Measurements from ENCODE around the gene LAMA2.

Gene LAMA2

DNA sequence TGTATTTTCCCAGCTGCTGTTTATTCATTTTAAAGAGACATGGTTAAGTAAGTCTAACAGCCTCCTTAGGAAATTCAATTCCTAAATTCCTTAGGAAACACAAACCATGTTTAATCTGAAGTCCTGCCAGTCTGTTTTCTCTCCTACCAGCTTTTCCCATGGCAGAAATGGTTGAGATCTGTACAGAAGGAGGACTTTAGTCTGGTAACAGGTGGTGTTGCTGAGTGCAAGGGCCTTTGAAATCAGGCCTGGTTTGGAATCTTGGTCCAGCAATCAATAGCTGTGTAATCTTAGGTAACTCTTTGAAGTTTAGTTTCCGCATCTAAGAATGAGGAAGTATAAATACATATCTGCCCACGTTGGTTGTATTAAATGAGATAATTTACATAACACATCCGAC, 232.5 kb downstream of the LAMA2 start:
- no peak for TF ChIP-seq POLR2A (IDR thresholded peaks at IDR 0.05; ENCODE audit: extremely low read depth, insufficient read length)
- TF ChIP-seq MYC (IDR thresholded peaks at IDR 0.05; ENCODE audit: low read depth, low read length): no peak
- TF ChIP-seq, protein P1, sequence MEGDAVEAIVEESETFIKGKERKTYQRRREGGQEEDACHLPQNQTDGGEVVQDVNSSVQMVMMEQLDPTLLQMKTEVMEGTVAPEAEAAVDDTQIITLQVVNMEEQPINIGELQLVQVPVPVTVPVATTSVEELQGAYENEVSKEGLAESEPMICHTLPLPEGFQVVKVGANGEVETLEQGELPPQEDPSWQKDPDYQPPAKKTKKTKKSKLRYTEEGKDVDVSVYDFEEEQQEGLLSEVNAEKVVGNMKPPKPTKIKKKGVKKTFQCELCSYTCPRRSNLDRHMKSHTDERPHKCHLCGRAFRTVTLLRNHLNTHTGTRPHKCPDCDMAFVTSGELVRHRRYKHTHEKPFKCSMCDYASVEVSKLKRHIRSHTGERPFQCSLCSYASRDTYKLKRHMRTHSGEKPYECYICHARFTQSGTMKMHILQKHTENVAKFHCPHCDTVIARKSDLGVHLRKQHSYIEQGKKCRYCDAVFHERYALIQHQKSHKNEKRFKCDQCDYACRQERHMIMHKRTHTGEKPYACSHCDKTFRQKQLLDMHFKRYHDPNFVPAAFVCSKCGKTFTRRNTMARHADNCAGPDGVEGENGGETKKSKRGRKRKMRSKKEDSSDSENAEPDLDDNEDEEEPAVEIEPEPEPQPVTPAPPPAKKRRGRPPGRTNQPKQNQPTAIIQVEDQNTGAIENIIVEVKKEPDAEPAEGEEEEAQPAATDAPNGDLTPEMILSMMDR (IDR thresholded peaks at IDR 0.05; ENCODE audit: low read depth, low read length): no peak
- TF ChIP-seq, protein P2, sequence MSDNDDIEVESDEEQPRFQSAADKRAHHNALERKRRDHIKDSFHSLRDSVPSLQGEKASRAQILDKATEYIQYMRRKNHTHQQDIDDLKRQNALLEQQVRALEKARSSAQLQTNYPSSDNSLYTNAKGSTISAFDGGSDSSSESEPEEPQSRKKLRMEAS (IDR thresholded peaks at IDR 0.05; ENCODE audit: low read depth, low read length): no peak
- H3K4me3 ChIP-seq (ENCODE audit: low read depth, low read length): no peak overlapping the region
- DNase-seq (ENCODE audit: low read depth): no peak

DNA sequence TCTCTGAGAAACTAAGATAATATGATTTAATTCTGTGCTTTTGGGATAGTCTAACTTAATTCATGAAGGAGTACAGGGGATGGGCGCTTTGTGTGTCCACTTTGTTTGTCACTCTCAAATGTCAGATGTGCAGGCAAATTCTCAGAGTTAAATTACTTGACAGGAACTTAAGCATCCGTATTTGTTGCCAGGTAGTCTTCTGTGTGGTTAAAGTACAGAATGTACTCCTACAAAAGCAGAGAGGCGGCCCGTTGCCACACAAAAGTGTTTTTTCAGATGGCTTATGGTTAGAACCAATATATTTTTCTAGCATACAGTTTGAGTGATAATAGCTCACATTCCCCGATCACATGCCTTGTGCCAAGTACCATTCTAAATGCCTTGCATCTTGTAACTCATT, 234.4 kb downstream of the LAMA2 start:
- TF ChIP-seq MYC (IDR thresholded peaks at IDR 0.05; ENCODE audit: low read depth, low read length) (no peak), POLR2A (IDR thresholded peaks at IDR 0.05; ENCODE audit: extremely low read depth, insufficient read length) (no peak)
- TF ChIP-seq, protein P1 (IDR thresholded peaks at IDR 0.05; ENCODE audit: low read depth, low read length): no peak
- TF ChIP-seq, protein P2 (IDR thresholded peaks at IDR 0.05; ENCODE audit: low read depth, low read length): no peak
- no peak for DNase-seq (ENCODE audit: low read depth)
- no peak overlapping the region for H3K4me3 ChIP-seq (ENCODE audit: low read depth, low read length)

DNA sequence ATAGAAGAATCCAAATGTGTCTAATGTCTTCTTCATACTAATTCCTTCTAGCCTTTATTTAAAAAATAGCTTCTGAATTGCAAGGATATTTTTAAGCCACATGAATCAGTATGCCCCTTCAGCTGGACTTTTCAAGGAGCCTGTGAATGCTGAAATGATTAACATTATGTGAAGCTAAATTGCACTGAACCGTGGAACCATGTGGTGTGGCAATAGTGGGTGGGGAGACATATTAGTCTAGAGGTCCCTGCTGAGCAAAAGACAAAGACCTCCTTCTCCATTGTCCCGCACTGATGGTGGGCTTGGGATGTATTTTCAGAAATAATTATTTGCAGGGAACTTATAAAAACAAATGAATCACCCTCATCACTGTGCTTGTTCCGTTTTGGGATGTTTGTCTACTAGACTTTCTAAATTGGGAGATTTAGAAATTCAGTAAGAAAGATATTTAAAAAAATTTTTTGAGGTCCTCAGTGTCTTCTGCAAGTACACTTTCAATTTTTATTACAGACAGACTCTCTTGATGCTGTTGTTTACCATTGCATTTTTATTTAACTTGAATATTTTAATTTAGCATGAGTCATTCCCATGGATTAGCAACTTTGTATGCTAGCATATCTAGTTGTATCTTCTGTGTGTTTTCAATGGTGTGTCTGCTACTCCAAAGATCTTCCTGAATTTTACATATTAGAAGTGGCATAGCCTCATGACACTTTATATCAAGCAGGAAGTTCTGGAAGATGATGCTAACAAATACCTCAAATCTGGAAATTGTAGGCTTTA, 238.1 kb downstream of the LAMA2 start:
- no peak overlapping the region for H3K4me3 ChIP-seq (ENCODE audit: low read depth, low read length)
- DNase-seq (ENCODE audit: low read depth): no peak
- TF ChIP-seq MYC (IDR thresholded peaks at IDR 0.05; ENCODE audit: low read depth, low read length) (no peak), POLR2A (IDR thresholded peaks at IDR 0.05; ENCODE audit: extremely low read depth, insufficient read length) (no peak)
- TF ChIP-seq, protein P2 (IDR thresholded peaks at IDR 0.05; ENCODE audit: low read depth, low read length): no peak
- TF ChIP-seq, protein P1 (IDR thresholded peaks at IDR 0.05; ENCODE audit: low read depth, low read length): no peak

DNA sequence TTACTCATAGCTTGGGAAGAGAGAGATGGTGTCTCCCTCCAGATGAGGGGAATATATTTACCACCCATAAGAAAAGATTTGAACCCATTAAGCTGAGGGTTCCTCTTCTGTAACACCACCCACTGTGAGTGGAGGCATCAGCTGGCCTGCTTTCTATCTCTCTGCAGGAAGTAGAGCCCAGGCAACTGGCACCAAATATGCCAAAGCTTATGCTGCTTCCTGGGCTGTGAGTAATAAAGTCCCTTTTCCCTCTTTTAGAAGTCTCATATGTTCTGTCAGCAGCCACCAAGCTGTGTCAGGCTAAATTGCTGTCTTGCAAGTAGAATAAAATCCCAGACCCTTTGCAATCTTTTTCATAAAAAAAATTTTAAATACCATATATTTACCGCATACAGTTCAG, 241.4 kb downstream of the LAMA2 start:
- no peak for DNase-seq (ENCODE audit: low read depth)
- TF ChIP-seq POLR2A (IDR thresholded peaks at IDR 0.05; ENCODE audit: extremely low read depth, insufficient read length): no peak
- no peak for TF ChIP-seq MYC (IDR thresholded peaks at IDR 0.05; ENCODE audit: low read depth, low read length)
- TF ChIP-seq, protein P1 (IDR thresholded peaks at IDR 0.05; ENCODE audit: low read depth, low read length): no peak
- TF ChIP-seq, protein P2 (IDR thresholded peaks at IDR 0.05; ENCODE audit: low read depth, low read length): no peak
- H3K4me3 ChIP-seq (ENCODE audit: low read depth, low read length): no peak overlapping the region

DNA sequence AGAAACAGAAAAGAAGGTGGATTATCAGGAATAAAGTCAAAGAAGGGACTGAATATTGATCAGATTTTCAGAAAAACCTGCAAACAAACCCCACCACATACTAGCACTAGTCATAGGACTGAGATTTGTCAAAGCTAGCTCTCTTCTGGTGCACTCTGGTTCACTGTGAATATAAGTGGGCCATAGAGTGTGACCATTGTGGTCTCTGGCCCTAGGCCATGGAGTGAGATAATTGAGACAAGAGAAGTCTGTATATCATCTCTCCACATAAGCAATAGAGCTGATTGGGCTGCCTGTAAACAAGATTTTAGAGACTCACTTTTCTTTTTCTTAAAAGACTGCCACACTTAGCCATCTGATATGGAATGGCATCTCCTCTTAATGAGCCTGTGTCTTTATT, 247.2 kb downstream of the LAMA2 start:
- TF ChIP-seq, protein P2 (IDR thresholded peaks at IDR 0.05; ENCODE audit: low read depth, low read length): no peak
- TF ChIP-seq MYC (IDR thresholded peaks at IDR 0.05; ENCODE audit: low read depth, low read length): no peak
- TF ChIP-seq, protein P1 (IDR thresholded peaks at IDR 0.05; ENCODE audit: low read depth, low read length): no peak
- TF ChIP-seq POLR2A (IDR thresholded peaks at IDR 0.05; ENCODE audit: extremely low read depth, insufficient read length): no peak
- no peak overlapping the region for H3K4me3 ChIP-seq (ENCODE audit: low read depth, low read length)
- DNase-seq (ENCODE audit: low read depth): no peak

Measured in NB4 (cell line).